Urothelium cell line (cell line): ENCODE results near the gene AMZ1.
A peak's percentile ranks its signal among the peaks of the same experiment; 100 is the strongest.
"Not testable (repeated sequence)": the region's sequence is repeated elsewhere in the genome, so short reads cannot be mapped to it uniquely, and the experiment has no call there.

Source experiments
- DNase-seq: peaks from one replicate; pipeline ENCODE4 v3.0.0; 2011; ENCODE audit warnings: low spot score, mixed read lengths
- FAIRE-seq: peaks from 2 replicates; lab custom pipeline; 2011; peaks lifted over from hg19 to GRCh38; lab: Jason Lieb, UNC

AMZ1 gene

GRCh38 chr7:2689343-2689847, 1.4 kb downstream of the AMZ1 start:
- DNase-seq (no peak), FAIRE-seq (no peak)

DNA sequence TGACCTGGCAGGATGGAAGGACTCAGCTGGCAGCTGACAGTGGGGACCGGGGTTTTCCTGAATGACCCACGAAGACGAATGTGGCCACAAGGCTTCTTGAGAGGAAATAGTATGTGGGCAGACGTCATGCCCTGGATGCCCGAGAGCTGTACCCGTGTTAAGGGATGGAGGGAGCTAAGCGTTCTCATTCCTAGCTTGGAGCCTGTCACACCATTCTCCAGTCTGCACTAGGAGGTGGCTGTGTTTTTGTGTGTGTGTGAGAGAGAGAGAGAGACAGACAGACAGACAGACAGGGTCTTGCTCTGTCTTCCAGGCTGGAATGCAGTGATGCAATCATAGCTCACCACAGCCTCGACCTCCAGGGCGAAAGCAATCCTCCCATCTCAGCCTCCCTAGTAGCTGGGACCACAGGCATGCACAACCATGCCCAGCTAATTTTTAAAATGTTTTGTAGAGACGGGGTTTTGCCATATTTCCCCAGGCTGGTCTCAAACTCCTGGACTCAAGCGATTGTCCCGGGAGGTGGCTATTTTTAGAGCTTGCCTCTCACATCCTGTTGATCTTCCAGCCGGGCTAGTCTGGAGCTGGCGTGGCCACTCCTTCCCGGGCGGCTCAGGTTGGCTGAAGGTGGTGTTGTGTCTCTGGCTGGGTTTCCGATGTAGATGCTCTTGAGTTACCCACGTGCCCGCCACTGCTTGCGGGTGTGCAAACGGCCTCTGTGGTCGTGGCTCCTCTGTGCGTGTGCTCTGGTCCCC, 2.1 kb downstream of the AMZ1 start:
- DNase-seq: peak; percentile 95
- FAIRE-seq: peak; percentile 99

DNA sequence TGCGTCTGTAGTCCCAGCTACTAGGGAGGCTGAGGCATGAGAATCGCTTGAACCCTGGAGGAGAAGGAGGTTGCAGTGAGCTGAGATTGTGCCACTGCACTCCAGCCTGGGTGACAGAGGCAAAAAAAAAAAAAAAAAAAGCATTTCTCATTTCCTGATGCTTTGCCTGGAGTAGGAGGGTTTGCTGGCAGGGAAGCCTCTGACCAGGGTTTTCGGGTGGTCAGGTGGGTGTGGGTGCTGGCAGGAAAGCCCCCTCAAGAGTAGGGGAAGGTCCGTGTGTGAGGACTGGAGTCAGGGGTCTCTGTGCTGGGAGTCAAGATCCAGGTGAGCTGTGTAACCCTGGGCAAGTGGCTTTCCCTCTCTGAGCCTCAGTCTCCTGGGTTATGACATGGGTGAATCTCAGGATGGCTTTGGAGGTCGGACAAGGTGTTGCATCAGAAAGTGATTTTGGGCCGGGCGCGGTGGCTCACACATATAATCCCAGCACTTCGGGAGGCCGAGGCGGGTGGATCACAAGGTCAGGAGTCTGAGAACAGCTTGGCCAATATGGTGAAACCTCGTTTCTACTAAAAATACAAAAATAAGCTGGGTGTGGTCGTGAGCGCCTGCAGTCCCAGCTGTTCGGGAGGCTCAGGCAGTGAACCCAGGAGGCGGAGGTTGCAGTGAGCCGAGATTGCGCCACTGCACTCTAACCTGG, 3.2 kb downstream of the AMZ1 start:
- DNase-seq: no peak
- FAIRE-seq: no peak

DNA sequence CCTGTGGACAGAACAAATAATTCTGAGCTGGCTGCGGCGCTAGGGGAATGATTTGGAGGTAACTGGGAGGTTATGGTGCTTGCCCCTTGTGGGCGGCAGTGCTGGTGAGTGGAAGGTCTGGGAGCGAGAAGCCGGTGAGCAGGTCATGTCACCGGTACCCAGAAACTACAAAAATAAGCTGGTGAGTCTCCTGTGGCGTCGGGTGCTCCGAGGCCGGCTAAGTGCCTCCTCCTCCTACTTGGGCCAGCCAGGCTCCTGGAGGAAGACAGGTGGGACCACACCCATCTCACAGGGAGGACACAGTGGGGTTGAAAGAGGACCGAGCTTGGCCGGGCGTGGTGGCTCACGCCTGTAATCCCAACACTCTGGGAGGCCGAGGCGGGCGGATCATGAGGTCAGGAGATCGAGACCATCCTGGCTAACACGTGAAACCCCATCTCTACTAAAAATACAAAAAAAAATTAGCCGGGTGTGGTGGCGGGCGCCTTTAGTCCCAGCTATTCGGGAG, 4.0 kb downstream of the AMZ1 start:
- DNase-seq: not testable (repeated sequence)
- FAIRE-seq: peak; percentile 32

DNA sequence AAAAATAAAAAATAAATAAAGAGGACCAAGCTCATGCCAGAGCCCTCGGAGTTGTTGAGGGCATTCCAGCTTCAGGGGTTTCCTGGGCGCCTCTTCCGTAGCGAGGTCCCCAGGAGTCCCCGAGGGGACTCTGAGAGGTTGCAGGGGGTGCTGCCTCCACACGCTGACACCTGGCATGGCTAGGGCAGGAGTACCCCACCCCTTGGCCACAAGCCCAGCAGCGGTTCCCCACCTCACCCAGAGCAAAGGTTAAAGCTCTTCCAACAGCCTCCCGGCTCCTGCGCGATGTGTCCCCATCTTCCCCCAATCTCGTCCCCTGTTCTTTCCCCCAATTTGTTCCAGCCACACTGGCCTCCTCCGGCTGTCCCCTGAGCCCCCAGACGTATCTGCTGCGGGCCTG, 4.5 kb downstream of the AMZ1 start:
- DNase-seq (no peak), FAIRE-seq (no peak)

- peak; percentile 100 for FAIRE-seq
- not testable (repeated sequence) for DNase-seq
Observed at GRCh38 chr7:2693420-2694121, 5.6 kb downstream of the AMZ1 start.

DNA sequence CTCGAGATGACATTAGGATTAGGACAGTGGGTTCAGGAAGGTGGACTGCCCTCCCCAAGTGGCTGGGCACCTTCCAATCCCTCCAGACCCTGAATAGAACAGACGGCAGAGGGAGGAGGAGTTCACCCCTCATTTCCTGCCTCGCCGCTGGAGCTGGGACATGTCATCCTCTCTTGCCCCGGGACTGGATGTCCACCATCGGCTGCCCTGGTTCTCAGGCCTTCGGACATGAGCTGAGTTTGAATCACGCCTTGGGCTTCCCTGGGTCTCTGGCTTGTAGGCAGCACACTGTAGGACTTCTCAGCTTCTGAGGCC, 6.1 kb downstream of the AMZ1 start:
- DNase-seq, FAIRE-seq: not testable (repeated sequence)

- FAIRE-seq: no peak
Observed at GRCh38 chr7:2698581-2699288, 10.7 kb downstream of the AMZ1 start.

DNA sequence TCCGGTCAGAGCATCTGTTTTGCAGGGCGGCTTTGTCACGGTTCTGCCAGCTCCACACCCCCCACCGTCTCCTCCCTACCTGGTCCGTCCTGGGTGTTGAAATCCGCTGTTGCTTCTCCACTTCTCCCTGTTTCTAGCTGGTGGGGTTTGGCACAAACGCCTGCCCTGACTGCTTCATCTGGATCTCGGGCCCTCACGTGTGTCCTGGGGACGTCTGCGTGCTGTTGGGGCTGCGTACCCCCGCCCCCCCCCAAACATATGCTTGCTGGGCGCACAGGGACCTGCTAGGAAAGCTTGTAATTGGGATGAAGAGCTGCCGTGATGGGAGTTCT, 11.3 kb downstream of the AMZ1 start:
- FAIRE-seq (peak; percentile 82), DNase-seq (no peak)

More at GRCh38 chr7:2698581-2699288, 10.7 kb downstream of the AMZ1 start:
- no peak for DNase-seq

DNA sequence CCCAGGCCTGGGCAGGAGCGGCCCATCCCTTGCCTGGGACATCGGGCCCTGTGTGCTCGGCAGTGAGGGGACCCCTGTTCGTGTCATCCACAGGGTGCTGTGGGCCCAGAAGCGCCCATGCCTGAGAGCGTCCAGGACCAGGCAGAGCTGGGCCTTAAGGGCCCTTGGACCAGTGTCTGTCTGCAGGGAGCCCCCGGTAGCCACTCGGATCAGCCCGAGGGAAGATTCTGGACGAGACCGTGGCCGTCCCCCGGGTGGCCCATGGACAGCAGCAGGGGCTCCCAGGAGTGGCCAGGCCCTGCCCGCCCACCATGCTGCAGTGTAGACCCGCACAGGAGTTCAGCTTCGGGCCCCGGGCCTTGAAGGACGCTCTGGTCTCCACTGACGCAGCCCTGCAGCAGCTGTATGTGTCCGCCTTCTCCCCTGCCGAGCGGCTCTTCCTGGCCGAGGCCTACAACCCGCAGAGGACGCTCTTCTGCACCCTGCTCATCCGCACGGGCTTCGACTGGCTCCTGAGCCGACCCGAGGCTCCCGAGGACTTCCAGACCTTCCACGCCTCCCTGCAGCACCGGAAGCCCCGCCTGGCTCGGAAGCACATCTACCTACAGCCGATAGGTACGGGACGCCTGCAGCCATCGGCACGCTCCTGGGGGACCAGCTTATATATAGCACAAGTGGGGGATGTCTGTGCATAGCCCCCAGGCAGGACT, 12.3 kb downstream of the AMZ1 start:
- DNase-seq: no peak
- FAIRE-seq: peak; percentile 27

GRCh38 chr7:2701424-2701823, 13.4 kb downstream of the AMZ1 start:
- FAIRE-seq (no peak), DNase-seq (no peak)

DNA sequence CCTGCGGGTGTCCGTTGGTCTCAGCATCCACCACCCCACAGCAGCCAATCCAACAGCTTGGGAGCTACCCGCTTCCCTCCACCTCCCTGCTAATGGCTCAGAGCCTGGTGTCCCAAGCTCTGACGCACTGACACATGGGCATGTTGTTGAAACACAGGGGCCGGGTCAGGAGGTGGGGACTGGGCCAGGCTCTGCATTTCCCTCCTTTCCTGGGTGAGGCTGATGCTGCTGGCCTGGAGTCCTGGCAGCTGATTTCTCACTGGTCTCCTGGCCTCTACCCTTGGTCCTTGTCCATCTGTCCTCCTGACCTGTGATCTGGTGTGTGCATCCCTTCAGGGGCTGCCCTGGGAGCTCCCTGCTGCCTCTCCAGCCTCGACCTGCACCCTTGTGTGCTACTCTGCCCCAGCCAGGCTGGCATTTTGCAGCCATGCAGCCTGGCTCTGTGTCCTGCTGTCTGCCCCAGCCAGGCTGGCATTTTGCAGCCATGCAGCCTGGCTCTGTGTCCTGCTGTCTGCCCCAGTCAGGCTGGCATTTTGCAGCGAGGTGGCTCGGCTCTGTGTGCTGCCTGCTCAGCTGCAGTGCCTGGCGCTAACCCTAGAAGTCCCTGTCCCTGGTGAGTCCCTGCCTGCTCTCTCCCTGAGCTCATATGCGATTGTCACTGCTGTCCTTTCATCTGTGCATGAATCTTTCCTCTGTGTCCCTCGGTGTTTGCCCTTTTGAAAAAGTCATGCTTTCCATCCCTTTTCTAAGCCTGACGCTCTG, 14.0 kb downstream of the AMZ1 start:
- peak; percentile 99 for FAIRE-seq
- no peak for DNase-seq

GRCh38 chr7:2702594-2702957, 14.6 kb downstream of the AMZ1 start:
- FAIRE-seq: peak; percentile 59
- no peak for DNase-seq

DNA sequence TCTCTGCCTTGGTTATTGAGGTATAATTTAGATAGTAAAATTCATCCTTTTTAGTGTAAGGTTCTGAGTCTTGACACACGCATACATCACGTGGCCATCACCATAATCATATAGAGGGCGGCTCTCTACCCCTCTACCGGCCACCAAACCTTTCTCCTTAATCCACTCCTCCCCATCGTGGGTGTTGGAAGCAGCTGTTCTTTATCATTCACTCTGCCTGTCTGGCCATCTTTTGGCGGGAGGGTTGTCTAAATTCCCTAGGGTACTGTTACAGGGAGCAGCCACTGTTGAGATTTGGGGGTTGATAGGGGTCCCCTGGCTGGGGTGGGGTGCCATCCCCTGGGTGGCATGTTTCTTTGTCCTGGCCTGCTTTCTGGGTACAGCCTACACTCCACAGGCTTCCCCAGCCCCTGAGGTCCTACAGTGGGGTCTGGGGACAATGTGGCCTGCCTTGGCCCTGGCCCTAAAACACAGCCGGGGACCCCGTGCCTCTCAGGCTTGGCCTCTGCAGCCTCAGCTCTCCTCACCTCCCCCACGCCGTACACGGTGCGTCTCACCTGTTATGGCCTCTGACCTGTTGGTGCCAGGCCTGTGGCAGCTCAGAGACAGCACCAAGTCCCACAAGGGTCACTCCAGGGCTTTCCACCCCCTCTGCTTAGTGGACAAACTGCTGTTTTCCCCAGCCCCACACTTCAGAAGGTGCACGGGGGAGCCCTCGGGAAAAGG, 17.5 kb downstream of the AMZ1 start:
- FAIRE-seq (peak; percentile 92), DNase-seq (no peak)

GRCh38 chr7:2706685-2707126, 18.7 kb downstream of the AMZ1 start:
- FAIRE-seq: peak; percentile 97
- no peak for DNase-seq

DNA sequence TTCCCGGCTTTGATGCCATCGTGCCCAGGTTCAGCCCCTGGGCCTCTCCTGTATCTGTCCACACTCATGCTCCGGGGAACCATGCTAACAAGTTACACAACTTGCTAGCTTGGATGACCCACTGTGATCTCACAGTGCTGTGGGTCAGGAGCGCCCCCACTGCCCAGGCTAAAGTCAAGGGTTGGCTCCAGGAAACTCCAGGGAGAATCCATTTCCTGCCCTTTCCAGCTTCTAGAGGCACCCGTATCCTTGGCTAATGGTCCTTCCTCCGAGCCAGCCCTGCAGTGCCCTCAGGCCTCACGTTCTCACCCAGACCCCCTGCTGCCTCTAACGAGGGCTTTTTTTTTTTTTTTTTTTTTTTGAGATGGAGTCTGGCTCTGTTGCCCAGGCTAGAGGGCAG, 19.5 kb downstream of the AMZ1 start:
- FAIRE-seq: peak; percentile 9
- no peak for DNase-seq

- peak; percentile 89 for FAIRE-seq
- DNase-seq: no peak
Observed at GRCh38 chr7:2708041-2708440, 20.0 kb downstream of the AMZ1 start.

DNA sequence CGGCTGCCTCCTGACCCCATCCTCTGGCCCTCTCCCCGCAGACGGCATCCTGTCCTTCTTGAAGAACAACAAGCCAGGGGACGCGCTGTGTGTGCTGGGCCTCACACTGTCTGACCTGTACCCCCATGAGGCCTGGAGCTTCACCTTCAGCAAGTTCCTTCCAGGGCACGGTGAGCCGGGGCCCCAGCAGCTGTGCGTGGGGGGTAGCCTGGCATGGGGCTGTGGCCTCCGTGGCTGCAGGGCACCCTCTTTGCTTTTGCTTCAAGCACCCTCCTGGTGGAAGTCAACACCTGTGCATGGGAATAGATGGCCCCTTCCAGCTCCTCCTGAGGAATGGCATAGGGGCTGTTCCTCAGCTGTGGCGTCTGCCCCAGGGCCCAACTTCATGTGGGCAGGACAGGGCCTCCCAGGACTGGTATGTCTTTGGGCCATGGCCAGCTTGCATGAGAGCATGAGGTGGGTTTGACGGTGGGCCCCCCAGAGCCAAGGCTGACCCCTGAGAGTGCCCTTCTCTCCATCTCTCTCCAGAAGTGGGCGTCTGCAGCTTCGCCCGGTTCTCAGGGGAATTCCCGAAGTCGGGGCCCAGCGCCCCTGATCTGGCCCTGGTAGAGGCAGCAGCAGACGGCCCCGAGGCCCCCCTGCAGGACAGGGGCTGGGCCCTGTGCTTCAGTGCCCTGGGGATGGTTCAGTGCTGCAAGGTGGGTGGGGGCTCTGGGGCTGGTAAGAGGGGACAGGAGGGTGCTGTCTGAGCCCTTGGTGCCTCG, 20.7 kb downstream of the AMZ1 start:
- peak; percentile 23 for FAIRE-seq
- no peak for DNase-seq
